ENCODE measurements around the gene PTPRK.

PTPRK gene

DNA sequence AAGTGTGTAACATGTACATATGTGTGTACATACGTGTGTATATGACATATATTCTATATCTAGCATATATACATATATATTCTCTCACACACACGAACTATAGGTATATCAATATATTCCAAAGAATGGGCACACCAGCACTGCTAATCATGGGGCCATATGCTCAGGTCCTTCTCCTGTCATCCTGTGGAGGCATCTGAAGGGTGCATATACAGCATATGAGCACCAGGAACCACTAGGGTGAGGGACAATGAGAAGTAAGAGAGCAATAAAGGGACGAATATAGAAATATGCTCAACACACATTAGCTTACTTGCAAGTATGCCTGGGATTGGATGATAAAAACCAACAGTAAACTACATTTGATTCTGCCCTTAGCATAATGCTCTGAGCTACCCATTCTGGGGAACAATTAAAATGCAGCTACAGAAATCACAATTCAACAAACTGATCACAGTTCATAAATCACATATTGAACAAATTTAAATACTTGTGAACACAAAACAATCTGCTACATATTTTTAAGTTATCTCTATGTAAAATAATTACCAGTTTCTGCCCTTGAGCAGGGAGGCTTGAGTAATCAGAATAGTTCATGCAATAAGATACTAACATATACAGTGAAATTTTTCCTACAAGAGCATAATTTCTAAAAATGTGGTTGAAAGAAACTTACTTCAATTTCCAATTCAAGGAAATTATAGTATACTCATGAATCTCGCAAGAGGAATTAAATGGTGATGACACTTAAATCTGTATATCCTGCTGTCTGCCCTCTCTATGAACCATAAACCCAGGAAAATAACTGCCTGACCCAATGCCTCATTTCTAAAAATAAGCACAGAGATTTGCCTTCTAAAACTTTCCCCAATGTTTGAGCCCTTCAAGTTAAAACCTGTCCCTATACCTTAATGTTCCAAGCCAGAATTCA, 347.4 kb downstream of the PTPRK start:
- H3K9me3 ChIP-seq: no peaks in the 10 kb centered on the region
- TF ChIP-seq, protein P1, sequence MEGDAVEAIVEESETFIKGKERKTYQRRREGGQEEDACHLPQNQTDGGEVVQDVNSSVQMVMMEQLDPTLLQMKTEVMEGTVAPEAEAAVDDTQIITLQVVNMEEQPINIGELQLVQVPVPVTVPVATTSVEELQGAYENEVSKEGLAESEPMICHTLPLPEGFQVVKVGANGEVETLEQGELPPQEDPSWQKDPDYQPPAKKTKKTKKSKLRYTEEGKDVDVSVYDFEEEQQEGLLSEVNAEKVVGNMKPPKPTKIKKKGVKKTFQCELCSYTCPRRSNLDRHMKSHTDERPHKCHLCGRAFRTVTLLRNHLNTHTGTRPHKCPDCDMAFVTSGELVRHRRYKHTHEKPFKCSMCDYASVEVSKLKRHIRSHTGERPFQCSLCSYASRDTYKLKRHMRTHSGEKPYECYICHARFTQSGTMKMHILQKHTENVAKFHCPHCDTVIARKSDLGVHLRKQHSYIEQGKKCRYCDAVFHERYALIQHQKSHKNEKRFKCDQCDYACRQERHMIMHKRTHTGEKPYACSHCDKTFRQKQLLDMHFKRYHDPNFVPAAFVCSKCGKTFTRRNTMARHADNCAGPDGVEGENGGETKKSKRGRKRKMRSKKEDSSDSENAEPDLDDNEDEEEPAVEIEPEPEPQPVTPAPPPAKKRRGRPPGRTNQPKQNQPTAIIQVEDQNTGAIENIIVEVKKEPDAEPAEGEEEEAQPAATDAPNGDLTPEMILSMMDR (IDR thresholded peaks at IDR 0.05): no peak
- H3K4me1 ChIP-seq (ENCODE audit: control insufficient read depth in 1 of 2, insufficient read depth in 1 of 2, low read depth in 1 of 2, low read length in 1 of 2): no peaks in the 10 kb centered on the region
- H3K27me3 ChIP-seq: no peaks in the 10 kb centered on the region
- no peak overlapping the region for H3K27ac ChIP-seq
- H3K36me3 ChIP-seq: no peaks in the 10 kb centered on the region
- no peak overlapping the region for H3K4me3 ChIP-seq (ENCODE audit: low read depth in 1 of 2, low read length in 1 of 2)

DNA sequence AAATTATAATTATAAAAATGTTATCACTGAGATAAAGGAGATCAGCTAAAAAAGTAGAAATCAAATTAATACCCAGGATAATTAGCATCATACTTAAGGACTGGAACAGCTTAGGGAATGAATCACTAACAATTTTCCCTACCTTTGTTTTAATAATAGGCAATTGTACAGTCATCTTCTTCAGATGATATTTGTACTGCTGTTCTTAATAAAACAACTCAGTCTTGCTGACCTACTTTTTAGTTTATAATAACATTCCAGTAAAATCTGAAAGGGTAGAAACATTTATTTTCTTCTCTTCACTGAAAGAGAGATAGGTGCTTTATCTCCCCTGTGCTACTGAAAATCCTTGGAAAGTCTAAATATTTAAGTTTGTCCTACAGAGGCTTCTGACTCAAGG, 348.3 kb downstream of the PTPRK start:
- TF ChIP-seq, protein P1 (IDR thresholded peaks at IDR 0.05): no peak
- Histone ChIP-seq H3K36me3 (no peaks in the 10 kb centered on the region), H3K27ac (no peak overlapping the region), H3K4me1 (ENCODE audit: control insufficient read depth in 1 of 2, insufficient read depth in 1 of 2, low read depth in 1 of 2, low read length in 1 of 2) (no peaks in the 10 kb centered on the region), H3K9me3 (no peaks in the 10 kb centered on the region), H3K4me3 (ENCODE audit: low read depth in 1 of 2, low read length in 1 of 2) (no peak overlapping the region), H3K27me3 (no peaks in the 10 kb centered on the region)

DNA sequence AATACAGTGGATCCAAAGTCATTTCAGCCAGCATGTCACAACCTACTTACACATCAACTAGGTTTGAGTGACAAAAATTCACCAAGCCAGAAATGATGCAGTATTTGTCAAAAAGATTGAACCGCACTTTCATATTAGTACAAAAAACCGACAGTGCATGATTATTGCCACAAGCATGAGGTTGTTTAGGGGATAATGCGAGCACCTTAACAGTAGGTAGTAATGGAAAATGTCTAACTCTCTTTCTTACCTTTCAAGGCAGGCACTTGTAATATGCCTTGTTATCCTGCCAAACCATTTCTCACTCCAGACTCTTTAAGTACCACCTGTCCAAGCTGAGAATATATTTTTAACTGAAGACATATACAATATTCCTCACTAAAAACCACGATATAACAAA, 349.2 kb downstream of the PTPRK start:
- Histone ChIP-seq H3K27ac (no peak overlapping the region), H3K4me1 (ENCODE audit: control insufficient read depth in 1 of 2, insufficient read depth in 1 of 2, low read depth in 1 of 2, low read length in 1 of 2) (no peaks in the 10 kb centered on the region), H3K27me3 (no peaks in the 10 kb centered on the region), H3K36me3 (no peaks in the 10 kb centered on the region), H3K9me3 (no peaks in the 10 kb centered on the region), H3K4me3 (ENCODE audit: low read depth in 1 of 2, low read length in 1 of 2) (no peak overlapping the region)
- TF ChIP-seq, protein P1 (IDR thresholded peaks at IDR 0.05): no peak

DNA sequence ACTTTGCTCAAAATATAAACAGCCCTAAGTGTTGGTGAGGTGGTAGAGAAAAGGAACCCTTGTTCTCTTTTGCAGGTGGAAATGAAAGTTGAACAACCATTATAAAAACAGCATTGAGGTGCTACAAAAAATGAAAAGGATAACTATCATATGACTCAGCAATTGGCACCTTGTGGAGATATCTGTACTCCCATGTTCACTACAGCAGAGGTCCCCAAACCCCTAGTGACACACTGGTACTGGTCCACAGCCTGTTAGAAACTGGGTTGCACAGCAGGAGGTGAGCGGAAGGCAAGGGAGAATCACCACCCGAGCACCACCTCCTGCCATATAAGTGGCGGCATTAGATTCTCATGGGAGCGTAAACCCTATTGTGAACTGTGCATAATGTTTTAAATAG, 352.2 kb downstream of the PTPRK start:
- Histone ChIP-seq H3K4me1 (ENCODE audit: control insufficient read depth in 1 of 2, insufficient read depth in 1 of 2, low read depth in 1 of 2, low read length in 1 of 2) (no peaks in the 10 kb centered on the region), H3K27me3 (no peaks in the 10 kb centered on the region), H3K36me3 (no peaks in the 10 kb centered on the region), H3K27ac (no peak overlapping the region), H3K9me3 (no peaks in the 10 kb centered on the region), H3K4me3 (ENCODE audit: low read depth in 1 of 2, low read length in 1 of 2) (no peak overlapping the region)
- TF ChIP-seq, protein P1 (IDR thresholded peaks at IDR 0.05): no peak

DNA sequence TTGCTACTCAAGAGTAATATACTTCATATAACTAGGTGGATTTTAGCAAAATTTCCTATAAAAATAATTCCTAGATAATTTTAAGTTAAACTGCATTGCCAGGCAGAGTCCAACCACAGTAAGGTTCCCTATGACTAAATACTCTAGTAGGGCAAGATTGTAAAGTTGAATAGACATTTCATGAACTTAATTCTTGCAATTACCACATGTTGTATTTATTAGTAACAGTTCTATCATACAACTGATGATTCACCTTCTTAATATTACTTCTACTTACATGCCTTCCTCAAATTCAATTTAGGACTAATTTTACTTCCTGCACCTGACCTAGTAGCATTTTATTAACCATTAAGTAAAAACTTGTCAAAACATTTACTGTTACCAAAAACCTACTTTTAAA, 352.8 kb downstream of the PTPRK start:
- TF ChIP-seq, protein P1 (IDR thresholded peaks at IDR 0.05): no peak
- Histone ChIP-seq H3K27ac (no peak overlapping the region), H3K36me3 (no peaks in the 10 kb centered on the region), H3K9me3 (no peaks in the 10 kb centered on the region), H3K4me1 (ENCODE audit: control insufficient read depth in 1 of 2, insufficient read depth in 1 of 2, low read depth in 1 of 2, low read length in 1 of 2) (no peaks in the 10 kb centered on the region), H3K27me3 (no peaks in the 10 kb centered on the region), H3K4me3 (ENCODE audit: low read depth in 1 of 2, low read length in 1 of 2) (no peak overlapping the region)

Measured in neutrophil (primary cell).